Hematopoietic multipotent progenitor cell treated with erythropoietin and hydrocortisone succinate and interleukin-3 and kit ligand, for 15 days (in vitro differentiated cells): Measurements from ENCODE around the gene IFNAR1.

Experiments
- DNase-seq: peaks from one replicate; pipeline ENCODE4 v3.0.0-alpha.2; 2015; ENCODE audit warnings: low spot score

Gene IFNAR1

GRCh38 chr21:33402001-33402979 lies 77.5 kb downstream of the IFNAR1 start:
- DNase-seq = no peak

- DNase-seq = no peak
These were observed 78.5 kb downstream of the IFNAR1 start, which contains the start of gene IFNGR2 for GRCh38 chr21:33403128-33403785. TSS of gene IFNGR2 (plus strand) at chr21:33403413. CDS start at chr21:33403544, 131 bp downstream.

GRCh38 chr21:33403786-33404585 lies 79.2 kb downstream of the IFNAR1 start:
- DNase-seq = no peak

- DNase-seq = no peak
These were observed 81.7 kb downstream of the IFNAR1 start for GRCh38 chr21:33406493-33406892.
